ENCODE data around the gene MLH3. TPM values are rescaled to one million over a fixed set of nuclear protein-coding genes. Genes with fewer than 3 reads are reported as not detected.

MLH3 gene
- total RNA-seq: 10 to 100 TPM; 27.4 to 41.9 (median 31.1) TPM

DNA sequence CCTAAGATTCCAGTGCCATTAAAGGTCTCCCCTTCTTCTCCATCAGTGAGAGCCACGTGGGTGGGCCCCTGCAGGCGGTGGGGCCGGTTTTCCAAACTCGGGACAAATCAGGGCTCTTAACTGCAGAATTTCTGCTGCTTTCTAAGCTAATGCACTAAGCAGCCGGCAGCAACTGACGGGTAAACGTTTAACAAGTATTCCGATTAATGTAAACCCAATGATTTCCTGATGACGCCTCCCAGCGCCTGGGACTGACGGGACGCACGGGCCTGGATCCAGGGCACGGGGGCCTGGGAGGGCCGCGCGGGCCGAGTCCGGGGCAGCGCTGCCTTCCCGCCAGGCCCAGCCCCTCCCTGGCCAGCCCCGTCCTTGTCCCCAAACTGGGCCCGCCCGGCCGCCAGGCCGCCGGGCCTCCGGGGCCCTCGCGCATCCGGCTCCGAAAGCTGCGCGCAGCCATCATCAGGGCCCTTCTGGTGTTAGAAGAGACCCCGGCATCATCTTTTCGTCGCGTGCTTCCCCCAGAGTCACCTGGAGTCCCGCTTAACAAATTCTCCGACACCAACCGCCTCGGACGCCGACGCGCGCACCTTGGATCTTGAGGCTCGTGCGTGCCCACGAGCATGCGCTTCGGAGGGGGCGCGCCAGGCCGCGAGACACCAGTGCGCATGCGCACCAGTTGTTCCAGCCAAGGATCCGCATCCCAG lies at the start of gene MLH3:
TSS of gene MLH3 (minus strand) at position 616 of the 704 bp plus-strand sequence. CDS start 1,812 bp downstream, outside the sequence.
- TF ChIP-seq, protein P1, sequence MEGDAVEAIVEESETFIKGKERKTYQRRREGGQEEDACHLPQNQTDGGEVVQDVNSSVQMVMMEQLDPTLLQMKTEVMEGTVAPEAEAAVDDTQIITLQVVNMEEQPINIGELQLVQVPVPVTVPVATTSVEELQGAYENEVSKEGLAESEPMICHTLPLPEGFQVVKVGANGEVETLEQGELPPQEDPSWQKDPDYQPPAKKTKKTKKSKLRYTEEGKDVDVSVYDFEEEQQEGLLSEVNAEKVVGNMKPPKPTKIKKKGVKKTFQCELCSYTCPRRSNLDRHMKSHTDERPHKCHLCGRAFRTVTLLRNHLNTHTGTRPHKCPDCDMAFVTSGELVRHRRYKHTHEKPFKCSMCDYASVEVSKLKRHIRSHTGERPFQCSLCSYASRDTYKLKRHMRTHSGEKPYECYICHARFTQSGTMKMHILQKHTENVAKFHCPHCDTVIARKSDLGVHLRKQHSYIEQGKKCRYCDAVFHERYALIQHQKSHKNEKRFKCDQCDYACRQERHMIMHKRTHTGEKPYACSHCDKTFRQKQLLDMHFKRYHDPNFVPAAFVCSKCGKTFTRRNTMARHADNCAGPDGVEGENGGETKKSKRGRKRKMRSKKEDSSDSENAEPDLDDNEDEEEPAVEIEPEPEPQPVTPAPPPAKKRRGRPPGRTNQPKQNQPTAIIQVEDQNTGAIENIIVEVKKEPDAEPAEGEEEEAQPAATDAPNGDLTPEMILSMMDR (IDR thresholded peaks at IDR 0.05; ENCODE audit: low read depth): no peak

DNA sequence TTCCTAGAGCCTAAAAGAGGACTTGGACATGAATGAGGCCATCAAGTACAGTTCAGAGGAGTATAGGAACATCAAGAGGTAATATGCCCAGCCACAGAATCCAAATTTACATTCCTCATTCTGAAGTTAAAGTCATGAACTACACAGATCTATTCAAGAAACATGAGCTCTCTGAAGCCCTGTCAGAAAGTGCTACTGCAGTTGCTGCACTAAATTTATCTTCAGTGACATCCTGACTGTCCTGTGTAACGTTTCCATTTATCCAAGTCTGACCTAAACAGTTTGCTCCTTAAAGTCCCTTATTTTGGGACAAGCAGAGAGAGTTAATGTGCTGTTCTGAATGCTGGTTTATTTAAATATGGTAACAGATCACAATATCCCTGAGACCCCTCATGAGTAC lies 47.4 kb upstream of the MLH3 start:
- TF ChIP-seq, protein P1 (IDR thresholded peaks at IDR 0.05; ENCODE audit: low read depth): no peak

DNA sequence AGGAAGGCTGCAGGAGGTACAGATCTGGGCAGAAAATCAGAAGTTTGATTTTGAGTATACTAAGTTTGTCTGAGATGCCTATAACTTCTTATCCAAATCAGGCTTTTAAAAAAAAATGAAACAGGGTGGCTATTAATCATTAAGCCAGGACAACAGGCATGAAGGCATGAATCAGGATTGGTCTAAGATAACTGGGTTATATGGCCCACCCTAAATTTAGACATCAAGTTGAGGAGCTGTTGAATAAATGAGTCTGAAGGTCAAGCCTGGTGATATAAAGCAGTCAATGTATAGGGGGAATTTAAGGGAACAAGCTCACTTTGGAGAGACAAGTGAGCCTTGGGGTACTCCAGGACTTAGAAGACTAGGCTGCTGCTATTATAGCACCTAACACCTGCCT lies 46.9 kb upstream of the MLH3 start:
- TF ChIP-seq, protein P1 (IDR thresholded peaks at IDR 0.05; ENCODE audit: low read depth): no peak

DNA sequence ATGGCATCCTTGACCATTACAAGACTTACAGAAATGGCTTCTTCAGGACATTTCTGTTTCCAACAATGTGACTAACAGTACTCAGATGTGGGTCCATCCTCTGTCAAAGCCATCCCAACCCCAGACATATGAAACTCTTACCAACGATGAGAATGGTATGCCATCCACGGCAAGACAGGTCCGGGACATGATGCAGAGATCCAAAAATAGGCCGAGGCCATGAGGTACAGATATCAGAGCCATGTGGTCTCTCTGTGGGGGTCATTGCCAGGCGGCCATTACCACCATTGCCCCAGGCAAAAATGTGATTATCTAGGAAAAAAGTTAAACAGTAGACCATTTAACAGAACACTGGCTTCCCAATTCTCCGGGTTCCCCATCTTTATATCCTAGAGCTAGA lies 45.7 kb upstream of the MLH3 start:
- TF ChIP-seq, protein P1 (IDR thresholded peaks at IDR 0.05; ENCODE audit: low read depth): no peak

DNA sequence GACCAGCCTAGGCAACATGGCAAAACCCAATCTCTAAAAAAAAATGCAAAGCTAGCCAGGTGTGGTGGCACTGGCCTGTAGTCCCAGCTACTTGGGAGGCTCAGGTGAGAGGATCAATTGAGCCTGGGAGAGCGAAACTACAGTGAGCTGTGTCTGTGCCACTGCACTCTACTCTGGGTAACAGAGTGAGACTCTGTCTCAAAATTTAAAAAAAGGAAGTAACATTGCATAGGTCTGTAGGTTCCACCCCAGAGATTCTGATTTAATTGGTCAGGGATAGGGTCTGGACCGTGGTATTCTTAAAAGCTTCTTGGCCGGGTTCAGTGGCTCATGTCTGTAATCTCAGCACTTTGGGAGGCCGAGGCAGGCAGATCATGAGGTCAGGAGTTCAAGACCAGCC lies 44.4 kb upstream of the MLH3 start:
- TF ChIP-seq, protein P1 (IDR thresholded peaks at IDR 0.05; ENCODE audit: low read depth): no peak

DNA sequence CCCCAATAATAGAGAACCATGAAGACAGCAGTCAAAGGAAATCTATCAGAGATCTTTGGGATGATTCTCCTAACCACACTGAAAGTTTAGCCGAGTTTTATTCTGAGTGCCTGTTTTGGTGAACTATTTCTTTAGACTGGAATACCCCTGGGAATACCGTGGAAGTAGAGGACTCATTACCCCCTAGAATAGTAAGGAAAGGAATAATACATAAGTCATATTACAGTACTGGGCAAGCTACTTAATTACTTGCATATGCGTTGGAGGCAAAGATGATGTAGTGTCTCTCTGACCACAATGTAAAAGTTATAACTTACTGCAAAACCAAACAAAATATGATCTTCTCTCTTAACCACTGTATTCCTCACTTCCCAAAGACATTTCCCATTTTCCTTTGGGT lies 43.6 kb upstream of the MLH3 start:
- TF ChIP-seq, protein P1 (IDR thresholded peaks at IDR 0.05; ENCODE audit: low read depth): no peak

DNA sequence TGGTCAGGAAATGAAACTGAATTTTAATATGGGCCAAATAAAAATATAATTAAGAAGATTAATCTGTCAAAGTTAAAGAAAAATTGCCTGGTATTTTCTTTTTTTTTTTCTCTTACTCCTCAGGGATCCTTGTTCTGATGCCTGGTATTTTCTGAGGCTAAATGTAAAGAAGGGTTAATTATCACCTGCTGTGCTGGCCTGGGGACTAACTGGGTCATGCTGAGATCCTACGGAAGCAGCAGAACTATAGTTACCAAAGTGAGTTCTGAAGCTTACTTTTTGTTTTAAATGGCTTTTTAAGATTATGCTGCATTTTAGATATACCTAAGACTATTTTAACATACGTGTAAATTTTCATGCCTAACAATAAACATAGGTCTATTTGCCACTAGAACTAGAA lies 41.4 kb upstream of the MLH3 start:
- TF ChIP-seq, protein P1 (IDR thresholded peaks at IDR 0.05; ENCODE audit: low read depth): no peak

Data from subcutaneous adipose tissue (tissue), 4 donors.